GM18909 (cell line): Measurements from ENCODE around the gene PHACTR3.

Experiments
- ATAC-seq: cut with Tn5 transposase; IDR thresholded peaks from one replicate; pipeline ENCODE4 v1.9.1; 2021; ENCODE audit warnings: mild to moderate bottlenecking; ENCODE audit not compliant: unreplicated experiment, poor library complexity

The PHACTR3 gene

GRCh38 chr20:59686404-59687346, 82.3 kb downstream of the PHACTR3 start:
- ATAC-seq: no peak

DNA sequence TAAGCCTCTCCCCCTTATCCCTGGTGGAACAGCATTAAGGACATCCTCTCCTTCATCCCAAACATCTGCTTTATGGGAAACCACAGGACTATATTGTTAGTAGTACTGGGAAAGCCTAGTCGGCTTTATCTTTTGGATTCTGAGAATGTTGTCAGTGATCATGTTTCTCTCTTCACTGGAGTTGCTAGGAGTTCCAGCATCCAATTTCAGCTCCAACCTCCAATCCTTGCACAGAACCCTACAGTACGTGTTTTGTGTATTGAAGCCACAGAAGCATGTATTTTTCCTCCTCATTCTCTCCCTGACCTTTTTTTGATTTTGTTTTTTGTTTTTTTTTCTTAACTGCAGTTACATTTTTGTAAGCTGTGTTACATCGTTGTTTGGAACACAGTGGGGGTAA, 84.0 kb downstream of the PHACTR3 start:
- ATAC-seq: no peak

DNA sequence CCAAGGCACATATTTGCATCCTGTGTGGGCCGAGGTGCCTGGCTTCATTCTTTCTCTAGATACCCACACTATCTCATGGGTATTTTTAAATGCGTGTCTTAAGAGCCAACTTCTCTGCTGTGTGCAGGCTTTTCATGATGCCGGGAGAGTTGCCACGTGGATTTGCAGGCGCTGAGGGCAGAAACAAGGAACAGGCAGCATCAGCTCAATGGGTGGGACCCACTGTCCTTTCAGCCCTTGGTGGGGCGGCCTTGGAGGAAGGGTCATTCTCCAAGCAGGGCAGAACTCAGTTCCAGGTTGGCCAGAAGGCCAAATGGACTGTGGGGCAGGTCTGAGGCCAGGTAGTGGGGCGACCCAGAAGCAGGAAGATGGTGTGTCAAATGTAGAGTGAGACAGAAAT, 84.7 kb downstream of the PHACTR3 start:
- no peak for ATAC-seq

GRCh38 chr20:59690101-59690500, 85.8 kb downstream of the PHACTR3 start:
- no peak for ATAC-seq

DNA sequence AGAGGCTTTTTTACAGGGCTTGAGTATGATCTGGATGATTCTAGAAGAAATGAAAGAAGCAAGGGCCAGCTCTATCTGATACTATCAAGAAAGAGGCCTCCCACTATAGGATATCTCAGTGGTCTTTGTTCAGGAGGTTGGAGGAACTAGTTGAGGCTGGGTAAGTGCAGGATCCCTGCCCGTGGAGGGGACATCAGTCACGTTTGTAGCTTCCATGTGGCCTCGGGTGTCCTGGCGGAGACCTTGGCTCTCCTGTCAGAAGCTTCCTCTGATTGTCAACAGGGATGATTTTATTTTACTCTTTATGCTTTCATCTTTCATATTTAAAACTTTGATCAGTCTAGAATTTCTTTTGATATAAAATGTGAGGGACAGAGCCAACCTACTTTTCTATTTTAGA, 86.6 kb downstream of the PHACTR3 start:
- ATAC-seq: no peak

DNA sequence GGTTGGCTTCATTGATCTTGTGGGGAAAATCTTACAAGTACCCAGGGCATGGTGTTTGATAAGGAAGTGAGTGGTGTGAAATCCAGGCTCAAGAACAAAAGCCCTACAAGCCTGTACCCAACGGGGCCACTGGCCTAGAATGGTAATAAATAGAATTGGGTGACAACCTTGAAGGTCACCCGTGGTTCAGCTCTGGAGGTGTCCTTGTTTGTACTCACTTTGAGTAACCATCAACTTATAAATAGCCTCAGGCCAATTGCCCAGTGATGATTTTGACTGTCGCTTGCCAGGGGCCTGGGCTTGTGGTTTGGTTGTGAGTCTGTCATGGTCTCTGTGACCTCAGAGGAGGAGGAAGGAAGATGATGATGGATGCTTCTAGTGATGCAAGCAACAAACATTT, 87.8 kb downstream of the PHACTR3 start:
- ATAC-seq: no peak

DNA sequence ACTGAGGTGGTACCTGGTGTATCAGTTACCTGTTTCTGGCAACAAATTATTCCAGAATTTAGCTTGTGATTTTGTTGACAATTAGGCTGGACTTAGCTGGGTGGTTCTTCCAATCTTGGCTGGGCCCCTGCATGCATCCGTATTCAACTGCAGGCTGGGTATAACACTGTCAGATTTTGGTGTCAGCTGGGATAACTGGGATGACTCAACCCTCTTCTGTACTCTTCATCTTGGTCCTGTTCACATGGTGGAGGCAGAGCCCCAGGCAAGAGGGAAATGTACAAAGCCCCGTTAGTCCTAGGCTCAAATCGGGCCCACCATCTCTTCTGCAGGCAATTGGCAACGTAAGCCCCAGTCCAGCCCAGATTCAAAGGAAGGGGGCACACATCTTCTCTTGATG, 89.2 kb downstream of the PHACTR3 start:
- no peak for ATAC-seq

GRCh38 chr20:59696476-59696875, 92.1 kb downstream of the PHACTR3 start:
- ATAC-seq: no peak

DNA sequence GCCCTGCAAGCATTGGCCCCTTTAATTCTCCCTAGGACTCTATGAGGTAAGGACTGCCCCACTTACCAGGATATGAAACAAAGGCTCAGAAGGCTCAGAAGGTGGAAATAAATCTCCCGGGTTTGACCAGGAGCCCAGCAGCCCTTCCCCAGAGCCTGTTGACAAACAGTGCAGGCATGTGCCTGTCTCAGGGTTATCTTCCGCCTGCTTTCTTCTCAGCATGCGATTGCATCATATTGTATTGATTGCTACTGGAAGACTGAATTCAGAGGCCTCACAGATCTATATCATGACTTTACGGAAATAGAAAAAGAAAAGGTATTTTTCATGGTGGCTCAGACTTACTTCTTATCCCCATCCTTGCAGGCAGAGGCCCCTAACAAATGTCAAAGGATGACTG, 92.7 kb downstream of the PHACTR3 start:
- ATAC-seq: no peak

GRCh38 chr20:59698598-59698997, 94.3 kb downstream of the PHACTR3 start:
- no peak for ATAC-seq

DNA sequence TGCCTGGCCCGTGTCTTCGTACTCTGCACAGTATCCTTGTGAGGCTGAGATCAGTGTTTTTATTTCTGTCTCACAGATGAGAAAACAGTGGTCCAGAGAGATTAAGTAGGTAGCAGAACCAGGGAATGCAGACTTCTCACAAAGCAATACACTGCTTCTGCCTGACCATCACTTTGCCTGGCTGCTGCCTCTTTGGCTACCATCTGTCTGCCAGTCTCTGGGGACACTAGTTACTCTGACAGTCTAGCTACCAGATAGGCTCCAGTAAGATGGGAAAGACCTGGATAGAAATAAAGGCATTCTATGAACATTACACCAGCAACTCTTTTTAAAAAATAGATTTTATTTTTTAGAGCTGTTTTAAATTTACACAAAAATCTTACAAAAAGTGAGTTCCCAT, 96.9 kb downstream of the PHACTR3 start:
- ATAC-seq: no peak

- no peak for ATAC-seq
These were observed 98.7 kb downstream of the PHACTR3 start for GRCh38 chr20:59703046-59703445.

DNA sequence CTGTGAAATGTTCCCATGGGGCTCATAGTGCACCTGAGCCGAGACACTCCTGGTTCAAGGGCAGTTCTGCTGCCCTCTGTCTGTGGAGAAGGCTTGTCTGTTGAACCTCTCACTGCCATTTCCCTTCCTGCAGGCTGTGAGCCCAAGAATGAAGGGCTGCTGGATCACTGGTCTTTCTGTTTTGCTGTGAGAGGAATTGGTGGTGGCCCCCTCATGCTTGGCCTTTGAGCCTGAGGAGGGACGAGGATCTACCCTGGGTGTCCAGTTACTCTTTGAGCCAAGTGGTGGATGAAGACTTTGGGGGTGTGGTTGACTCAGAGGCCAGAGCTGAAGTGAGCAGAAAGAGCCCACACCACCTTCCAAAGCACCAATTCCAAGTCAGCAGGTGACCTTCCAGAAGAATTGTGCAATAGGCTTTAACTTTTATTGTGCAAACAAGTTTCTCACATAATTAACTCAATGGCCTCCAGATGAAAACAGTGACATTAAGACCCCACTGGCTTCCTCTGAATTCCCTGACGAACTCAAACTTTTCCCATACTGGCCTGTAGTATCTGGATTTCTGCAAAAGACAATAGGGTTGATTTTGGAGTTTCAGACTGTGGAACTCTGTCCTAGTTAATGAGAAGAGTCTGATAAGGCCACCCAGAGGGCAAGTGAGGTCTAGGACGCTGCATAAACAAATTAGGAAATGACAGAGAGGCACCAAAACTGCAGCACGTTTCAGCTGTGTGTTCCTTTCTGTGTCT, 101.5 kb downstream of the PHACTR3 start:
- ATAC-seq: no peak

DNA sequence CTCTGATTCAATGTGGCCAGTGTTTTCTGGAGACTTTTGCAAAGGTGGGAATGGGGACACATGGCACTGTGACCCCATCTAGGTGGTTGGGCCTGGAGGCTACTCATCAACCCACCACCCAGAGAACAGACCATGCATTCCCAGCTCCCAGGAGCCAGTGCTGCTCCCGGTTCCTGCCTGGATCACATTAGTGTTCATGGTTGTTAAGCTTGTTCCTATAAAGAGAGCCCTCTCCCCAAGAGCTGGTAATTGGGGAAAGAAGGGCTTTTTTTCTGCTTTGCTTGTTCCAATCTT, 102.0 kb downstream of the PHACTR3 start:
- no peak for ATAC-seq

GRCh38 chr20:59708326-59708725, 104.0 kb downstream of the PHACTR3 start:
- ATAC-seq: no peak

DNA sequence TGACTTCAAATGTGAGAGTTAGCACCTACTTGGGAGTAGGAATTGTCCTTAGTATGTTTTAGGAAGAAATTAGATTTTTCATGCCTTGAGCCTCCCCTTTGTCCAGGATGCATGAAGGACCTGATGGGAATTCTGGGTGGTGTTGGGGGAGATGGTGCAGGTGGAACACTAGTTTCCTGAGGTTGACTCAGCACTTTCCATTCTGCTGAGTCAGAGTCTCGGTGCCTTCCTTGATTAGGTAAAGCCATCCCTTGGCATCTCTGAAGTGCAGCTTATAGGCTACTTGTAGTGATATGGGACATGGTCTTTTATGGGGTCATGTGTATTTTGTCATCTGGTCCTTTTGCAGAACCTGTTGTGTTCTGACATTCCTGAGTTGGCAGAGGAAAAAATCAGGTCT, 105.3 kb downstream of the PHACTR3 start:
- ATAC-seq: no peak

- no peak for ATAC-seq
These were observed 113.7 kb downstream of the PHACTR3 start for GRCh38 chr20:59718071-59718470.

- no peak for ATAC-seq
These were observed 114.4 kb downstream of the PHACTR3 start for GRCh38 chr20:59718751-59719150.

DNA sequence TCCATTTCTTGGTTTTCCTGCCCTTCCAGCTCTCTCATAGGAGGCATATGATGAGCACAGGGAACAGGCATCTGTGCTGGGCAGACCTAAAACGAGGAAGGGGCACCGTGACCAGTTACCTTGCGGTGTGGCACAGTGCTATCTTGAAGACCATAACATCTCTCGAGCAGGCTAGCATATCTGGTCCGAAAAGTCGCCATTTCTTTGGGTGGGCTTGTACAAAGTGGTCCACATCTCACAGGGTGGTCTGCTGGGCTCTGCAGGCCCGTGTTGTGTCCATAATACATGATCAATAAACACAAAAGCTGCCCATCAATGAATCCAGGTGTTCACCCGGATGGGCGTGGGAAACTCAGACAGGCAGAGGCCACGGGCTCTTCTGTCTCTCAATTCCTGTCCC, 115.7 kb downstream of the PHACTR3 start:
- ATAC-seq: no peak

DNA sequence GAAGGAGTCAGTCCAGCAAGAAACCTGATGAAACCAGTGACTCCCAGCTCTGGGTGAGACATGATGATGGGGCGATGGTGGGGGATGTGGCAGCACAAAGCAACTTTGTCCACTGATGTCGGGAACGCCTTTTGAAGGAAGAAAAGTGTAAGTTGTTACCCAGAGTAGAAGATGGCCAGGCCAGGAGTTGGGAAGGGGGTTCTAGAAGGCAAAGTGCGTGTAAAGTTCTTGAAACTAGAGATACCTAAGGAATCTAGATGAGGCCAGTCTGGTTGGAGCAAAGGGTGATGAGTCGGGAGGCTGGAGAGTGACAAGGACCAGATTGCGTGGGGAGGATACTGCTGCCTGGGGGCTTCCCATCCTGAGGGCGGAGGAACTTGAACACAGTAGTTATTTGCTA, 117.0 kb downstream of the PHACTR3 start:
- no peak for ATAC-seq

GRCh38 chr20:59723108-59723500, 118.8 kb downstream of the PHACTR3 start:
- no peak for ATAC-seq
